ENCODE data around the gene RECK.

- TF ChIP-seq CTCF (IDR thresholded peaks at IDR 0.05 in 4 of 5, conservative IDR thresholded peaks at IDR 0.05 in 1 of 5), result no peak
- TF ChIP-seq POLR2A (IDR thresholded peaks at IDR 0.05), result no peak
Measured at GRCh38 chr9:36119476-36119875, 82.8 kb downstream of the RECK start.
